ENCODE data around the gene CARMIL1. TPM values are rescaled to one million over a fixed set of nuclear protein-coding genes. Genes with fewer than 3 reads are reported as not detected.

CARMIL1 gene
- total and polyA plus RNA-seq, 10 of the 15 experiments (the other 5 are each of a cell fraction or from before 2014, with no cell fraction given), result 6.4 to 18.1 (median 10.3) TPM

DNA sequence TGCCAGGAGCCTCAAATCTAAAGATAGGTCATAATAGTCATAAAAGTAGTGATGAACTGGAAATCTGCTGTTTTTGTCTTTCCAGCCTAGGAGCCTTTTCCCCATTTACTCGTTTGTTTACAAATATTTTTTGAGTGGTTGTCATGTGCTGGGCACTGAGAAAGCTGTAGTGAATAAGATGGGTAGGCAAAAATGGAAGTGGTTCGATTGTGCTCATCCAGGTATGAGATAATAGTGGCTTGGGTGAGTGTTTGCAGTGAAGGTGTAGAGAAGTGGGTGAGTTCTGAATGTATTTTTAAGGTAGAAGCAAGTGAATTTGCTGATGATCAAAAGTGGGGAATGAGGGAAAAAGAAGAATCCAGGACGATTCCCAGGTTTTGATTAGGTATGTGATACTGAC, 53.0 kb downstream of the CARMIL1 start (continued):
- TF ChIP-seq, protein P1, sequence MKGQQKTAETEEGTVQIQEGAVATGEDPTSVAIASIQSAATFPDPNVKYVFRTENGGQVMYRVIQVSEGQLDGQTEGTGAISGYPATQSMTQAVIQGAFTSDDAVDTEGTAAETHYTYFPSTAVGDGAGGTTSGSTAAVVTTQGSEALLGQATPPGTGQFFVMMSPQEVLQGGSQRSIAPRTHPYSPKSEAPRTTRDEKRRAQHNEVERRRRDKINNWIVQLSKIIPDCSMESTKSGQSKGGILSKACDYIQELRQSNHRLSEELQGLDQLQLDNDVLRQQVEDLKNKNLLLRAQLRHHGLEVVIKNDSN (IDR thresholded peaks at IDR 0.05; ENCODE audit: borderline replicate concordance, extremely low read length, insufficient read depth, low read depth, low read length), result no peak
- no peak for TF ChIP-seq STAT1 (conservative IDR thresholded peaks at IDR 0.05)
- TF ChIP-seq ZNF24 (IDR thresholded peaks at IDR 0.05), result no peak

DNA sequence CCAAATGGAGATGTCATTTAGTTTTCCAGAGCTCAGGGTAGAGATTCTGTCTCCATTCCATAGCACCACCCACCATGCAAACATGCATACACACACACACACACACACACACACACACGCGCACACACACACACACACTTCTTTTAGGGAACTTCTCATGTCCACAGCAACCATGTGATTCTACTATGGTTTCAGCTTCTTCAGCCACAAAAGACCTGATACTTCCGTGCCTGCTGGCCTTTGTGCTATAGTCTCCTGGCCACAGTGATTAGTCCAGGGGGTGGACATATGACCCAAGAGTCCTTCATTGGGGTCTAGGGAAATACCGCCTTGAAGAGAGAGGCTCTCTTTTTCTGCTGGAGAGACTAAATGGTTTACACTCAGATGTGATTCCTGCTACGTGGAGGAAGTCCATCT, 53.5 kb downstream of the CARMIL1 start:
- H3K4me2 ChIP-seq (ENCODE audit: control insufficient read depth, insufficient read depth), result 0 out of 2 replicates have a peak overlapping the region, but pooled peaks have one; percentile 15
- H4K20me1 ChIP-seq (ENCODE audit: control insufficient read depth, insufficient read depth), result no peaks in the 10 kb centered on the region
- intact Hi-C loops (cut with micrococcal nuclease; ENCODE audit: unreplicated experiment), result no loop called here
- ChIA-PET SMC1A (ENCODE audit: uncharacterized antibody, unreplicated experiment) (interaction anchor here (0.8 to 4.5 kb wide), 9 partner anchors 8 to 158 kb away, joined by 3 to 21 read pairs (median 6); no protein-coding TSS in a partner anchor), CTCF (interaction anchor here (0.8 to 1.5 kb wide), 7 partner anchors 9 to 160 kb away, joined by 3 to 4 read pairs (median 3); no protein-coding TSS in a partner anchor), RAD21 (ENCODE audit: unreplicated experiment) (interaction anchor here (0.7 to 4.9 kb wide), 7 partner anchors 34 to 157 kb away, joined by 3 to 21 read pairs (median 11); partner anchors contain the start of gene CARMIL1), POLR2A (interaction anchor here (0.5 to 1.7 kb wide), 3 partner anchors 19 to 51 kb away, joined by 3 to 6 read pairs (median 4); no protein-coding TSS in a partner anchor)
- peaks cover 7% of the 10 kb centered on the region for H3K4me1 ChIP-seq (ENCODE audit: control insufficient read depth, insufficient read depth, low read length)
- peaks cover 2% of the 10 kb centered on the region for H3K79me2 ChIP-seq (ENCODE audit: control insufficient read depth, insufficient read depth, low read length)
- no peak overlapping the region for H3K9ac ChIP-seq (ENCODE audit: control insufficient read depth, insufficient read depth, low read length)
- in situ Hi-C loops (cut with MboI), result no loop called here
- no peaks in the 10 kb centered on the region for H3K9me3 ChIP-seq (replicated peaks; ENCODE audit: control insufficient read depth, insufficient read depth, low read length)
- no TSS peak for BruUV-seq (replicated peaks)
- peak overlapping the region; percentile 25 for H2AFZ ChIP-seq (ENCODE audit: control insufficient read depth, low read depth, low read length)
- 40% methylated on average over 3 of the region's 5 CpGs for WGBS (ENCODE audit: insufficient coverage, insufficient replicate concordance, low lambda C conversion rate, missing lambda C conversion rate)
- no peak overlapping the region for H3K4me3 ChIP-seq
- FAIRE-seq (no peak), DNase-seq (ENCODE audit: low read depth, low spot score) (no peak), ATAC-seq (peak; percentile 85)
- H3K27ac ChIP-seq (ENCODE audit: control insufficient read depth, insufficient read depth), result no peak overlapping the region
- no peaks in the 10 kb centered on the region for H3K27me3 ChIP-seq (replicated peaks in 1 of 2; ENCODE audit: control insufficient read depth in 2 of 2, insufficient read depth in 2 of 2, low read length in 1 of 2)
- H3K36me3 ChIP-seq (ENCODE audit: control insufficient read depth in 2 of 2, insufficient read depth in 2 of 2, low read length in 1 of 2), result no peaks in the 10 kb centered on the region
- TF ChIP-seq CREB1 (IDR thresholded peaks at IDR 0.05; ENCODE audit: low read depth) (no peak), FOXK2 (IDR thresholded peaks at IDR 0.05) (peak; percentile 65; the same call in 1 of the 2 replicates), NR2F1 (conservative IDR thresholded peaks at IDR 0.05) (peak; percentile 51; the same call in 1 of the 2 replicates), POU2F2 (IDR thresholded peaks at IDR 0.05; ENCODE audit: borderline replicate concordance, low read depth, low read length) (peak; percentile 78; the same call in 1 of the 3 replicates), ATF7 (IDR thresholded peaks at IDR 0.05; ENCODE audit: low read depth) (peak; percentile 56), NFYA (IDR thresholded peaks at IDR 0.05; ENCODE audit: borderline replicate concordance, low read depth, low read length) (no peak), EP300 (IDR thresholded peaks at IDR 0.05; ENCODE audit: borderline replicate concordance in 1 of 2, control insufficient read depth in 1 of 2, low read depth in 2 of 2, low read length in 2 of 2) (peak; percentile 18 to 54; a peak in 1 of 4 replicates), MEF2B (IDR thresholded peaks at IDR 0.05; ENCODE audit: partially characterized antibody, poor library complexity, severe bottlenecking) (peak; percentile 17), PML (IDR thresholded peaks at IDR 0.05; ENCODE audit: low read length) (no peak), NR2C1 (IDR thresholded peaks at IDR 0.05) (no peak), RAD21 (IDR thresholded peaks at IDR 0.05; ENCODE audit: insufficient read depth, low read depth, low read length) (no peak), RAD51 (IDR thresholded peaks at IDR 0.05) (peak; percentile 78), EGR1 (IDR thresholded peaks at IDR 0.05; ENCODE audit: borderline replicate concordance in 1 of 2, low read depth in 2 of 2, low read length in 2 of 2) (no peak), MTA2 (IDR thresholded peaks at IDR 0.05; ENCODE audit: low read depth) (peak; percentile 67)
- TF ChIP-seq, protein P2, sequence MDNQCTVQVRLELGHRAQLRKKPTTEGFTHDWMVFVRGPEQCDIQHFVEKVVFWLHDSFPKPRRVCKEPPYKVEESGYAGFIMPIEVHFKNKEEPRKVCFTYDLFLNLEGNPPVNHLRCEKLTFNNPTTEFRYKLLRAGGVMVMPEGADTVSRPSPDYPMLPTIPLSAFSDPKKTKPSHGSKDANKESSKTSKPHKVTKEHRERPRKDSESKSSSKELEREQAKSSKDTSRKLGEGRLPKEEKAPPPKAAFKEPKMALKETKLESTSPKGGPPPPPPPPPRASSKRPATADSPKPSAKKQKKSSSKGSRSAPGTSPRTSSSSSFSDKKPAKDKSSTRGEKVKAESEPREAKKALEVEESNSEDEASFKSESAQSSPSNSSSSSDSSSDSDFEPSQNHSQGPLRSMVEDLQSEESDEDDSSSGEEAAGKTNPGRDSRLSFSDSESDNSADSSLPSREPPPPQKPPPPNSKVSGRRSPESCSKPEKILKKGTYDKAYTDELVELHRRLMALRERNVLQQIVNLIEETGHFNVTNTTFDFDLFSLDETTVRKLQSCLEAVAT (IDR thresholded peaks at IDR 0.05), result peak; percentile 68; the same call in 1 of the 2 replicates
